H1 (cell line): ENCODE data around the gene OSBPL6. TPM values are rescaled to one million over a fixed set of nuclear protein-coding genes. Genes with fewer than 3 reads are reported as not detected.

Source experiments
- CTCF ChIA-PET: fragments of 300-600 bp; sonication (Branson Sonifier 250); formaldehyde crosslinking; loops from one replicate; lab custom pipeline; 2021; ENCODE audit not compliant: partially characterized antibody; lab: Charles Lee
- POLR2A ChIA-PET: fragments of 300-600 bp; sonication (Branson Sonifier 250); formaldehyde crosslinking; loops from one replicate; lab custom pipeline; 2021; ENCODE audit warnings: inconsistent platforms; ENCODE audit not compliant: partially characterized antibody; lab: Charles Lee
- DNase-seq, 2 experiments: peaks; one replicate each; pipeline versions ENCODE4 v3.0.0 to v3.0.0-alpha.2; 2010 to 2022; ENCODE audit warnings: low spot score in 2 of 2, low read depth in 1 of 2, mixed read lengths in 1 of 2
- FAIRE-seq: peaks from 2 replicates; lab custom pipeline; 2011; peaks lifted over from hg19 to GRCh38; lab: Jason Lieb, UNC
- H2AFZ ChIP-seq: 2 replicates; pipeline ENCODE4 v1.8.1; 2012; ENCODE audit warnings: low read length, inconsistent platforms
- H2AK5ac ChIP-seq: 2 replicates; pipeline ENCODE4 v1.6.1; 2013; ENCODE audit warnings: low read depth, low read length
- H2BK120ac ChIP-seq: replicated peaks from 2 replicates; pipeline ENCODE3; 2013; ENCODE audit warnings: low read depth, low read length, inconsistent platforms
- H2BK12ac ChIP-seq: 2 replicates; pipeline ENCODE4 v1.6.1; 2013; ENCODE audit warnings: low read depth, low read length
- H2BK15ac ChIP-seq: 2 replicates; pipeline ENCODE4 v1.6.1; 2013; ENCODE audit warnings: low read length
- H2BK20ac ChIP-seq: 2 replicates; pipeline ENCODE4 v1.6.1; 2013; ENCODE audit warnings: low read length
- H2BK5ac ChIP-seq: 2 replicates; pipeline ENCODE4 v1.6.1; 2013; ENCODE audit warnings: low read depth, low read length
- H3K14ac ChIP-seq: 2 replicates; pipeline ENCODE4 v1.6.1; 2013; ENCODE audit warnings: inconsistent platforms; ENCODE audit not compliant: insufficient read length
- H3K18ac ChIP-seq: 2 replicates; pipeline ENCODE4 v1.6.1; 2013; ENCODE audit warnings: low read length; ENCODE audit errors: extremely low read depth
- H3K23ac ChIP-seq: 2 replicates; pipeline ENCODE4 v1.6.1; 2013; ENCODE audit warnings: inconsistent platforms; ENCODE audit not compliant: insufficient read length
- H3K23me2 ChIP-seq: 2 replicates; pipeline ENCODE4 v1.6.1; 2013; ENCODE audit warnings: low read depth, low read length
- H3K27ac ChIP-seq: 2 replicates; pipeline ENCODE4 v1.6.1; 2011; ENCODE audit warnings: low read depth, low read length, inconsistent platforms
- H3K27me3 ChIP-seq, 4 experiments: replicated peaks in 1 of 4; 1 replicate in 1 of 4; 2 replicates in 3 of 4; pipeline versions ENCODE4 v1.6.1 to v1.8.1; 2011 to 2013; ENCODE audit warnings: low read length in 3 of 4, mild to moderate bottlenecking in 3 of 4, inconsistent platforms in 2 of 4, mixed read lengths in 2 of 4, moderate library complexity in 1 of 4; ENCODE audit not compliant: control insufficient read depth in 3 of 4, insufficient read depth in 3 of 4; ENCODE audit errors: extremely low read depth in 1 of 4
- H3K36me3 ChIP-seq, 4 experiments: 2 replicates each; pipeline versions ENCODE4 v1.6.1 to v1.8.1; 2011 to 2013; ENCODE audit warnings: mild to moderate bottlenecking in 4 of 4, low read length in 3 of 4, moderate library complexity in 2 of 4, control low read depth in 1 of 4, inconsistent platforms in 1 of 4; ENCODE audit not compliant: insufficient read depth in 4 of 4, control insufficient read depth in 2 of 4
- H3K4ac ChIP-seq: replicated peaks from 2 replicates; pipeline ENCODE3; 2013; ENCODE audit warnings: low read length, low read depth, mixed read lengths, inconsistent platforms; ENCODE audit not compliant: insufficient read length
- H3K4me1 ChIP-seq, 4 experiments: replicated peaks in 1 of 4; 1 replicate in 1 of 4; 2 replicates in 3 of 4; pipeline versions ENCODE4 v1.6.1 to v1.8.1; 2011 to 2013; ENCODE audit warnings: low read length in 3 of 4, inconsistent platforms in 2 of 4, mixed read lengths in 1 of 4; ENCODE audit not compliant: insufficient read depth in 4 of 4, control insufficient read depth in 3 of 4
- H3K4me2 ChIP-seq, 2 experiments: 2 replicates each; pipeline versions ENCODE4 v1.6.1 to v1.8.1; 2011 to 2013; ENCODE audit warnings: low read depth in 2 of 2, low read length in 2 of 2, control low read depth in 1 of 2, inconsistent platforms in 1 of 2, mild to moderate bottlenecking in 1 of 2; ENCODE audit not compliant: insufficient read depth in 1 of 2
- H3K4me3 ChIP-seq, 4 experiments: fragments of 200-600, 300-600 bp in 1 of 4; sonication (generic), shearing (Covaris generic), sonication (Bioruptor Twin) in 1 of 4; 2 replicates each; pipeline versions ENCODE4 v1.5.1 to v1.8.1; 2011 to 2016; ENCODE audit warnings: low read length in 4 of 4, low read depth in 3 of 4, control low read depth in 2 of 4, inconsistent platforms in 2 of 4, mild to moderate bottlenecking in 2 of 4, mixed read lengths in 1 of 4, moderate library complexity in 1 of 4; ENCODE audit not compliant: insufficient read depth in 2 of 4; ENCODE audit errors: extremely low read depth in 1 of 4
- H3K56ac ChIP-seq: replicated peaks from 2 replicates; pipeline ENCODE3; 2013; ENCODE audit warnings: low read depth, mild to moderate bottlenecking, mixed read lengths, low read length, inconsistent platforms; ENCODE audit not compliant: insufficient read length
- H3K79me1 ChIP-seq: 2 replicates; pipeline ENCODE4 v1.6.1; 2013; ENCODE audit warnings: low read depth, low read length, control low read depth
- H3K79me2 ChIP-seq, 2 experiments: 2 replicates each; pipeline versions ENCODE4 v1.6.1 to v1.8.1; 2012 to 2013; ENCODE audit warnings: low read length in 2 of 2, mild to moderate bottlenecking in 2 of 2, inconsistent platforms in 1 of 2; ENCODE audit not compliant: insufficient read depth in 2 of 2, control insufficient read depth in 1 of 2
- H3K9ac ChIP-seq, 4 experiments: replicated peaks in 1 of 4; 1 replicate in 1 of 4; 2 replicates in 3 of 4; pipeline versions ENCODE4 v1.6.1 to v1.8.1; 2011 to 2013; ENCODE audit warnings: low read depth in 3 of 4, low read length in 3 of 4, control low read depth in 2 of 4, mild to moderate bottlenecking in 2 of 4, moderate library complexity in 2 of 4, inconsistent platforms in 1 of 4; ENCODE audit errors: extremely low read depth in 1 of 4
- H3K9me3 ChIP-seq, 2 experiments: 2 replicates each; pipeline versions ENCODE4 v1.6.1 to v1.8.1; 2012 to 2013; ENCODE audit warnings: mild to moderate bottlenecking in 2 of 2, moderate library complexity in 2 of 2, control low read depth in 1 of 2, inconsistent platforms in 1 of 2, low read depth in 1 of 2, low read length in 1 of 2, mixed read lengths in 1 of 2; ENCODE audit not compliant: insufficient read depth in 2 of 2
- H4K20me1 ChIP-seq, 2 experiments: replicated peaks in 1 of 2; 2 replicates each; pipeline versions ENCODE3 to v1.8.1; 2011 to 2013; ENCODE audit warnings: inconsistent platforms in 2 of 2, low read length in 2 of 2, mild to moderate bottlenecking in 1 of 2; ENCODE audit not compliant: insufficient read depth in 2 of 2, control insufficient read depth in 1 of 2
- H4K5ac ChIP-seq: 2 replicates; pipeline ENCODE4 v1.6.1; 2013; ENCODE audit warnings: low read length, low read depth, mixed read lengths, inconsistent platforms; ENCODE audit not compliant: insufficient read length
- H4K8ac ChIP-seq: 2 replicates; pipeline ENCODE4 v1.8.0; 2013; ENCODE audit warnings: mild to moderate bottlenecking, moderate library complexity, low read length, inconsistent platforms; ENCODE audit not compliant: insufficient read depth; ENCODE audit errors: extremely low read depth
- H4K91ac ChIP-seq: replicated peaks from 2 replicates; pipeline ENCODE3; 2013; ENCODE audit warnings: low read length, mixed read lengths, inconsistent platforms; ENCODE audit not compliant: insufficient read length
- HDAC6 ChIP-seq: IDR thresholded peaks from one replicate; pipeline ENCODE4 v1.7.1; 2012; ENCODE audit warnings: low read depth, mild to moderate bottlenecking, inconsistent platforms, low read length, moderate library complexity
- SRF ChIP-seq: IDR thresholded peaks from 2 replicates; pipeline ENCODE4 v1.6.1; 2011; ENCODE audit warnings: mild to moderate bottlenecking, low read depth, low read length, moderate library complexity
- TCF12 ChIP-seq: IDR thresholded peaks from 2 replicates; pipeline ENCODE4 v1.6.1; 2011; ENCODE audit warnings: low read depth, mild to moderate bottlenecking, low read length
- WGBS, 2 experiments: shearing (Covaris generic) in 1 of 2; methylation state at CpG; one replicate each; pipeline versions ENCODE4 v1.1.6 to v1.1.7; 2013 to 2015; ENCODE audit warnings: low lambda C conversion rate in 2 of 2, mixed read lengths in 2 of 2, inconsistent platforms in 1 of 2, low coverage in 1 of 2, missing lambda C conversion rate in 1 of 2; ENCODE audit not compliant: insufficient replicate concordance in 2 of 2, insufficient coverage in 1 of 2, insufficient read length in 1 of 2; ENCODE audit errors: extremely low coverage in 1 of 2, missing lambda C conversion rate in 1 of 2; 5-methylcytosine and 5-hydroxymethylcytosine counted together
- polyA plus RNA-seq, 7 experiments: library from polyadenylated mRNA; depleted of rRNA in 3 of 7; stranded (reverse) in 5 of 7; unstranded in 2 of 7; fragments of >200 nt in 5 of 7; fragments of 200-250 nt in 2 of 7; gene quantifications; 1 replicate in 5 of 7; 2 replicates in 1 of 7; 4 replicates in 1 of 7; pipeline versions ENCODE4 v1.2.1 to v1.2.3, GENCODE V29; 2011 to 2013; ENCODE audit warnings: missing spikeins in 2 of 7, mixed read lengths in 2 of 7
- total RNA-seq: library from RNA; stranded (reverse); fragmentation: NEBNext Ultra II Directional; extraction: Animal tissue kit (Norgen Biotek cat#: 25700); gene quantifications from 2 replicates; pipeline ENCODE4 v1.2.1, GENCODE V29; 2021

OSBPL6 gene
- total and polyA plus RNA-seq, 2 of the 8 experiments (the other 6 are each of a cell fraction or from before 2014, with no cell fraction given) = 1.7 to 5.6 TPM

DNA sequence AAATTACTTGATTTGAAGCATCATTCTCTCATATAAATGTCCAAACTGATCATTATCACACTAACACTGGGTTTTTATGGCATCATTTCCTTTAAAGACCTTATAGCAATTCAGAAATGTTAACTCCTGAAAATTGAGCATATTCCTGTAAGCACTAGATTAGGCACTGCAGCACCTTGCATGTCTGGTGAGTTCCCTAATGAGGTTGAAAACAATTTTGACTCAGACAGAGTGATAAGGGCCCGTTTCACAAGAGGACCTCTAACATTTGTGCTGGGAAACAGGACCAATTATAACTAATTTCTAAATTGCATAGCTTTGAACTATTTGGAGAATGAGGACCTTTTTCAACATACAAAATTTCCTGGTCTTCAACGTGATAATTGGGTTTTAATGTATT is 69.9 kb downstream of the OSBPL6 start:
- WGBS, 2 experiments = 76% methylated on average over 2 of the region's 2 CpGs; no CpG with 5 or more reads in 1 of the 2 experiments
- no peak overlapping the region for H2BK15ac ChIP-seq
- H3K36me3 ChIP-seq = no peaks in the 10 kb centered on the region
- H3K14ac ChIP-seq = no peak overlapping the region
- H3K27ac ChIP-seq = no peak overlapping the region
- CTCF ChIA-PET = interaction anchor here (0.6 to 1.9 kb wide), 5 partner anchors 10 to 153 kb away, joined by 3 to 5 read pairs (median 3); no protein-coding TSS in a partner anchor
- H2AFZ ChIP-seq = no peak overlapping the region
- H4K91ac ChIP-seq = no peak overlapping the region
- no peak overlapping the region for H4K8ac ChIP-seq
- no peaks in the 10 kb centered on the region for H3K23me2 ChIP-seq
- FAIRE-seq = no peak
- H2BK12ac ChIP-seq = no peak overlapping the region
- H3K18ac ChIP-seq = no peak overlapping the region
- no peak for DNase-seq
- no peak overlapping the region for H3K4me3 ChIP-seq
- H3K4me2 ChIP-seq = no peak overlapping the region
- H2BK20ac ChIP-seq = no peak overlapping the region
- H3K56ac ChIP-seq = no peak overlapping the region
- no peaks in the 10 kb centered on the region for H3K79me1 ChIP-seq
- no peak overlapping the region for H3K4ac ChIP-seq
- H2BK5ac ChIP-seq = no peak overlapping the region
- no peak overlapping the region for H3K23ac ChIP-seq
- TF ChIP-seq TCF12 = no peak
- TF ChIP-seq HDAC6 = no peak
- TF ChIP-seq SRF = no peak
- TF ChIP-seq, all 59 proteins: peak for 0
- Histone ChIP-seq H3K4me1 (no peaks in the 10 kb centered on the region), H2AK5ac (no peak overlapping the region), H4K5ac (no peak overlapping the region), H3K9me3 (no peaks in the 10 kb centered on the region), H2BK120ac (no peak overlapping the region), H4K20me1 (no peaks in the 10 kb centered on the region), H3K79me2 (no peaks in the 10 kb centered on the region), H3K27me3 (no peaks in the 10 kb centered on the region), H3K9ac (no peak overlapping the region)
- POLR2A ChIA-PET = no interaction called here
